NAMALWA (cell line): ENCODE data around the gene AMN1.
"Not testable (repeated sequence)": the region's sequence is repeated elsewhere in the genome, so short reads cannot be mapped to it uniquely, and the experiment has no call there.

Experiments
- DNase-seq: peaks from one replicate; pipeline ENCODE4 v3.0.0-alpha.2; 2015; ENCODE audit warnings: low spot score

The AMN1 gene

DNA sequence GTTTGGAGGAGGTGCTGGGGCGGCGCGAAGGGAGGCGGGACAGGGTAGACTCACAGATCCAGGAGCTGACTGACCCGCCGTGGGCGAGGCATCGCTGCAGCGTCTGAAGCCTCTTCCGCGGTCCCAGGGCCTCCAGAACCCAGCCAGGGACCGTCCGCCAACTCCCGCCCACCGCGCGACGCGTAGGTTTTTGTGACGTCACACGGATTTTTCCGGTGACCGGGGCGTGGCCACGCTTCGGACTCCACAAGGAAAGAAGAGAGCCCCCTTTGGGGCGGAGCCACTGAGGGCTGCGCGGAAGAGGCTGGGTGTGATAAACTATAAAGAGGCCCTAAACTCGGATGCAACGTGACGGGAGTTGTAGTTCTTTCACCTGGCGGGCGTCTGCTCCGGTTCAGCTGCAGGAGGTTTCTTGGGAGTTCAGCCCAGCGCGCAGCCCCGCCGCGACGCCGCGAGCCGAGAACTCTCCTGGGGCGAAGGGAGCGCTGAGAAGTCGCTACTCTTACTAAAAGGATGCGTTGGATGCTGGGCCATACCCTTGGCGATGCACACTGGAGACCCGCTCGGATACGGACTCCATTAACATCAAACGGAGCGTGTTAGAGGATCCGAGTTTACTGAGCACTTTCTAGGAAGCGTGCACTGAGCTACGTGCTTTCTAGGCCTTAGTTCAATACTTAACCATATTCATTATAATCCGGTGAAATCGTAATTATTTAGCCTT lies at the start of gene AMN1:
Gene AMN1, minus strand, starts transcription at position 105 of the 724 bp plus-strand sequence. Its CDS starts 13 bp downstream, at position 92.
- peak; percentile 100 for DNase-seq

DNA sequence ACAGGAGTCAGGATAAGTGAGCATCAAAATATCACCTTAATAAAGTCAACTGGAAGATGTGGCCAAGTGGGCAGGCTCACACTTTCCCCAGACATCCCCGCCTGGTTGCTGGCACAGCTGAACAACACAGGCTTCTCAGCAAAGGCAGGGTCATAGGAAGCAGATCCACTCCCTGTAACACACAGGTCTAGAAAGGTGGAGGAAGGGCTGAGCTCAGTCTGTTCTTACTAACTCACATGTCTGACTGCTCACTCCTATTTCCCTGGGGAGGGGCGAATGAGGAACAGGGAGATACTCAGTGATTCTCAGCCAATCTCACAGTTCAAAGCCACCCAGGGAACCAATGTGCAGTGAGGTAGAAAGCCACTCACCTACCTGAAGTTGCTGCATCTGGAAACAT lies 45.0 kb upstream of the AMN1 start:
- DNase-seq: no peak

DNA sequence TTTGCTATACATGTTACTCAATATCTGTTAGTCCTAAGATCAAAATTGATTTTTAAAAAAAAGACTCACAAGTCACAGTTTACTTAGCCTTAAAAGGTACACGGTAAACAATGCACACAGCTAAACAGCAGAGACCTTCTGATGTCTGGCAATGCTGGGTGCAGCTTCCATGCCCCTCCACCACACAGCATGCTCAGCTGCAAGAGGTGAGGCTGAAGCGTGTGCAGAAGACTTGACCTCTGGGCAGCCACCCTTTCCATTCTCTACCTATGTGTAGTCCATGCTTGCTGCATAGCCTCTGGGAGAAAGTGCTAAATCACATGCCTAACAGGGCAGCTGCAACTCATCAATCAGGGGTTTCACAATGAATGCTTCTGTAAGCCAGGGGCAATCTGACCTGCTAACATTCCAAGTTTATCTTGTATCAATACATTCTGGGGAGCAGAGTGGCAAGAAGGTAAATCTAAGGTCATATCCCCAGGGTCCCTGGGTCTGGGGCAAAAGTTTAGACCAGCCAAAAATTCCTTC lies 44.5 kb upstream of the AMN1 start:
- no peak for DNase-seq

DNA sequence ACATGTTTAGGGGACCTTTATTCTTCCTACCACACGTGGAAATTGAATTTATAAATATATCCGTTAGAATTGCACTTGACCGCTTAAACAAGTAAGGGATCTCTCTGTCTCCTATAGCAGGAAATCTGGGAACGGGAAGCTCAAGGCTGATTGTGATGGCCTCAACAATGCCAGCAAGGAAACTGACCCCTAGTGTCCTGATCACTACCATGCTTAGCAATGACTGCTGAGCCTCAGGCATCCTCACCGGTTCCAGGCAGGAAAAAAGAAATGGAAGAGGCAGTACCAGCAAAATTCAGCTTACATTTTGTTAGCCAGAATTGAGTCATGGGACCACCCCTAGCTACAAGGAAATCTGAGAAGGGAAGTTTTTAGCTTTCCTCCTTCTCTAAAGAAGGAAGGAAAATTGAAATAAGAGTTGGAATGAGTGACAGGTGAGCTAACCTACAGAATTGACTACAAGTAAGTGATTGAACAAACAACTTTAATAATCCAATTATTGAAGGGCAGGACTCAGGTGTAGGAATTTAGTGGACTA lies 43.9 kb upstream of the AMN1 start:
- no peak for DNase-seq

DNA sequence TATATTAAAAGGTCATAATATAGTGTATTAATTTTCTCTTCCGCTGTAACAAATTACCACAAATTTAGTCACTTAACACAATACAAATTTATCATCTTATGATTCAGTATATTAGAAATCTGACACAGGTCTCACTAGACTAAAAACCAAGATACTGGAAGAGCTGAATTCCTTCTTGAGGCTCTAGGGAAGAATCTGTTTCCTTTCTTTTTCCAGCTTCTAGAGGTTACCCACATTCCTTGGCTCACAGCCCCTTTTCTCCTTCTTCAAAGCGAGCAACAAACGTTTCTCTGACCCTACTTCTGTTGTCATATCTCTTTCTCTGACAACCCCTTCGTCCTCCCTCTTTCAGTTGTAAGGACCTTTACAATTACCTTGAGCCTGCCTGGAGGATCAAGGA lies 43.4 kb upstream of the AMN1 start:
- DNase-seq: no peak

DNA sequence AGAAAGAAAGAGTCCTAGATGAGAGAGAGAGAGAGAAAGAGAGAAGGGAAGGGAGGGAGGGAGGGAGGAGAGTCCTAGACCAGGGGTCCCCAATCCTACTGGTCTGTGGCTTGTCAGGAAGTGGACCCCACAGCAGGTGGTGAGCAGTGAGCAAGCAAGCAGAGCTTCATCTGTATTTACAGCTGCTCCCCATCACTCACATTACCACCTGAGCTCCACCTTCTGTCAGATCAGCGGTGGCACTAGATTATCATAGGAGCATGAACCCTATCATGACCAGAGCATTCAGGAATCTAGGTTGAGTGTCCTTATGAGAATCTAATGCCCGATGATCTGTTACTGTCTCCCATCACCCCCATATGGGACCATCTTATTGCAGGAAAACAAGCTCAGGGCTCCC lies 39.2 kb upstream of the AMN1 start:
- DNase-seq: peak; percentile 18

DNA sequence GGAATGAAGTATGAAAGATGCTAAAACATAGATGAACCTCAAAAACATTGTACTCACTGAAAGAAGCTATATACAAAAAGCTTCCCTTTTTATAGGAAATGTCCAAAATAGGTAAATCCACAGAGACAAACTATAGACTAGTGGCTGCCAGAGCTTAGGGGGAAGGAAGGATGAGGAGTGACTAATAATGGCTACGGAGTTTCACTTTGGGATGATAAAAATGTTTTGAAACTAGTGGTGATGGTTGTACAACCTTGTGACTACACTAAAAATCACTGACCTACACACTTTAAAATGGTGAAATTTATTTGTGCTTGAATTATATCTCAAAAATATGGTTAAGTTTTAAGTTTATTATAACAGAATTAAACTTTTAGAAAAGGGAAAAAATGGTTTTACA lies 37.1 kb upstream of the AMN1 start:
- no peak for DNase-seq

DNA sequence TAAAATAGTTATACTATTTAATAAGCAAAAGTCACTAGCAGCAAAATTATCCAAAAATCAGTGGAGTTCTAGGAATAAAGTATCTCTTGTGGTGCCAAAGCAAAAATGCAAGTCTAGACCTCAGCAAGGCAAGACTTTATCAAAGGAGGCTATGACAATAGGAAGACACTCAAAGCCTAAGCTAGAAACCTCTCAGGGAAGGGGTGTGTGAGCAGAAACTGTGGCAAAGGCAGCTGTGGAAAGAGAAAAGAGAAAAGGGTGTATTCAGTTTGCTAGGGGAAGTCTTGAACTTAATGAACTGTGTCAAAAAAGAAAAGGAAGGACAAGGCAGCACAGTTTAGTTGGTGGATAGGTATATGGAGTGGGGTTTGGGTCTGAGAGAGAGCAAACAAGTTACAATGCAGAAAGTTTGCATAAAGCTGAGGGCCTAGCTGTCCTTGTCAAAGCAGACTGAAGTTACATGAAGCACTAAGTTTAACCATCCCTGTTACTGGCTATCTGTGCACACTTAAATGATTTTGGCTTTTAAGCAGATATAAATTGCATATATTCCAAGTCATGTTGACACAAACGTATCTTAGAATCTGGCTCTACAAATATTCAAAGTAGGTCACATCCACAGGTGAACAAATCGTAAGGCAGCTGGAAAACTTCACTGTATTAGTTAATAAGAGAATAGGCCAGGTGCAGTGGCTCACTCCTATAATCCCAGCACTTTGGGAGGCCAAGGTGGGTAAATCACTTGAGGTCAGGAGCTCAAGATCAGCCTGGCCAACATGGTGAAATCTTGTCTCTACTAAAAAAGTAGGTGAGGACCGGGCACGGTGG lies 31.0 kb upstream of the AMN1 start:
- no peak for DNase-seq

DNA sequence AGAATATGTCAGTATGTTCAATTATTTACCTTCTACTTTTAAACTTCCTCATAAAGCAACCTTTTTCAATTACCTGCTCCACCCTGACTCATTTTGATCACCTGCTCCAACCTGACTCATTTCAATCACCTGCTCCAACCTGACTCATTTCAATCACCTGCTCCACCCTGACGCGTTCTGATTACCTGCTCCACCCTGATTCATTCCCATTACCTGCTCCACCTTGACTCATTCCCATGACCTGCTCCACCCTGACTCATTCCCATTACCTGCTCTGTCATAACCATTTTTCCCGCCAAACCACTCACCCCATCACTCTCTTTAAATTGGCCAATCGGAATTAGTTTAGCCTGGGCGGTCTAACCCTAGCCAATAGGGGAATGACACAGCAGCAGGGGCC lies 29.5 kb upstream of the AMN1 start:
- DNase-seq: not testable (repeated sequence)

DNA sequence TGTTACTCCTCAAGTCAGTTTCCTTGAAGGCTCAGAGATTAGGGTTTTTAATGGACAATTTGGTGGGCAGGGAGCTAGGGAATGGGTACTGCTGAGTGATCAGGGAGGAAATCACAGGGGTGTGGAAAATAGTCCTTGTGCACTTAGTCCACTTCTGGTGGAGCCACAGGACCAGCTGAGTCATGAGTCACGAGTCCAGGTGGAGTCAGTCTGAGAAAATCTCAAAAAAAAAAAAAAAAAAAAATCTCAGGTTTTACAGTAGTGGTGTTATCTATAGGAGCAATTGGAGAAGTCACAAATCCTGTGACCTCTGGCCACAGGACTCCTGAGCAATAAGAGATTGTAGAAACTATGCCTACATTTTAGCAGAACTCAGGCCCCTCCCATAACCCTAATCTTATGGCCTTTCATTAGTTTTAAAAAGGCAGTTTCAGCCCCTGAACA lies 28.2 kb upstream of the AMN1 start:
- no peak for DNase-seq

DNA sequence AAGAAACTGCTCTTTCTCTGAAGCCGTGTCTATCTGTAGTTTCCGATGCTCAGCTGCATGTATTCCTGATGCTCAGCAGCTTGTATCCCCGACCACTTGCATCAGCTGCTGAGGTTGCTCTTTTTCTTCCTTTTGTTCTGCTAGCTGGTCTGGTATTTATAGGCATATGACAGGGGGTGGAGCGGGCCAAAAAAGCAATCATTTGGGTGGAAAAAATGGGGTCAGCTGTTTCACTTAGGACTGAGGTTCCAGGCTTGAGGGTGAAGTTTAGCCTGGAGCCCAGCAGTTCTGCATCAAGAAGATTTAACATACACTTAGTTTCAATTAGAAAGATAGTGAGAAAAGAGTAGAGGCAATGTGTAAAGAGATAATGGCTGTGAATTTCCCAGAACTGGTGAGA lies 23.6 kb upstream of the AMN1 start:
- DNase-seq: no peak

DNA sequence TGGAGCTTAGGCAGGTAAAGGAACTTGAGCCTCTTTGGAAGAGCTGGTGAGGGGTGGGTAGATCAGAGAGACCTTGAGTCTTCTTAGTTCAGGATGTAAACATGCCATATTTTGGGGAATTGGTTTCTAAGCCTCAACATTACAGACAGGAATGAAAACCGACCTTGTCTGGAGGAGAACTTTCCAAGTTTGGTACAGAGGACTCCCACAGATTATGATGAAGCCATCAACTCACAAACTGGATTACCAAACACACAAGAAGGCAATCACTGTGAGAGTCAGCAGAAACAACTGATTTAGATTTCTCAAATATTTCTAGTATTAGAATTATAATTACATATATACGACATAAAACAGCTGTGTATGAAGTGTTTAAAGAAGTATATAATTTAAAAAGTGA lies 22.3 kb upstream of the AMN1 start:
- DNase-seq: no peak

DNA sequence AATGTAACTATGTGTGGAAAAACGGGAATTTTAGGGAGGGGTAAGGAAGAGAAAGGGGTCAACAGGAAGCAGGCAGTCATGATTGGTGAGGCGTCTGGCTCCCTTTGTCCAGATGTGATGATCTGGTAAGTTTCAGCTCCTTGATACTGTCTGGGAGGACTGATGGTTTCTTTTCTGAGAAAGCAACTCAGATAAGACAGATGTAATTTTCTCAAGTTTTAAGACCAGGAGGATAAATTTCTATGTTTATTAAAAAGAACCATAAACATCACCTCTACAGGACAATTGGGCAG lies 21.9 kb upstream of the AMN1 start:
- no peak for DNase-seq

DNA sequence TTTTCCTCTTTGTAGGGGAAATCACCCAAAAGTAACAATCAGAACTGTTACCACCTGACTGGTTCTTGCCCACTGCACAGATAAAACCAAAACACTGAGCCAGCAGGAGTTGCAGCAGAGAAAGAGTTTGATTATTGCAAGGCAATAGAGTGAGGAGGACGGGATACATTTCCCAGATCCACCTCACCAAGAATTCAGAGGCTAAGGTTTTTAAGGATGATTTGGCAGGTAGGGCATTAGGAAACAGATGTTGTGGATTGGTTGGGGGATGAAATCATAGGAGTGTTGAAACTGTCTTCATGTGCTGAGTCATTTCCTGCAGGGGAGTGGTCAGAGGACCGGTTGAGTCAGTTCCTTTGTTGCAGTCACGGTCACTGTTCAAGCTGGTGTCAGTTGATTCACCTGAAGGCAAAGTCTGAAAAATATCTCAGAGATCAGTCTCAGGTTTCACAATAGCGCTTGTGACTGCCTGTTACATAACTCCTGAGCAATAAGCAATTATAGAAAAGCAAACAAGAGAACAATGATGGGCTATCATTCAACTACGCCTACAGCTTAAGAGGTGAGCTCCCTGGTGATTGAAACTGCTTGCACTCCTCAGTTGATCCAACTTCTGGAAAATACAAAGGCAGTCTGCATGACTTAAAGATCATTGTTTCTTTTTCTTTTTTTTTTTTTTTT lies 20.3 kb upstream of the AMN1 start:
- peak; percentile 42 for DNase-seq

DNA sequence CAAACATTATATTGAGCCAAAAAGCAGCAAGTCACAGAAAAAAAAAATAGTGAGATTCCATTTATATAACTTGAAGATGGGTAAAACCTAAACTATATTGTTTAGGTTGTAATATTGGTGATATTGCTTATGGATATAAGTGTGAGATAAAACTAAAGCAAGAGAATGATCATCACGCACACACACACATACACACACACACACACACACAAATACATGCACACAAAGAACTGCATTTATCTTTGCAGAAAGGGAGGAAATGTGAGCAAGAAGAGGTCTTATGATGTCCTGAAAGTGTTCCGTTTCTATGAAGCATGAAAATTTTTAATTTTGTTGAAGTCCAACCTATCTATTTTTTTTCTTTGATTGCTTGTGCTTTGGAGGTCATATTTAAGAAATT lies 16.4 kb upstream of the AMN1 start:
- no peak for DNase-seq

DNA sequence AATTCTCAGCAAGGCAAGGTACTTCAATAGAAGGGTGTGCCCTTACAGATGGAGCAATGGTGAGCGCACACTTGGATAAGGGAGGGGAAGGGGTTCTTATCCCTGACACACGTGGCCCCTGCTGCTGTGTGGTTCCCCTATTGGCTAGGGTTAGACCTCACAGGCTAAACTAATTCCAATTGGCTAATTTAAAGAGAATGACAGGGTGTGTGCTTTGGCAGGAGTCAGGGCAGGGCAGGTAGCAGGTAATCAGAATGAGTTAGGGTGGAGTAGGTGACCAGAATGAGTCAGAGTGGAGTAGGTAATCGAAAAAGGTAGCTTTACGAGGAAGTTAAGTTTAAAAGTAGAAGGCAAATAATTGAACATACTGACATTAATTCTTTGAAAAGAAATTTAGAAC lies 15.5 kb upstream of the AMN1 start:
- not testable (repeated sequence) for DNase-seq

DNA sequence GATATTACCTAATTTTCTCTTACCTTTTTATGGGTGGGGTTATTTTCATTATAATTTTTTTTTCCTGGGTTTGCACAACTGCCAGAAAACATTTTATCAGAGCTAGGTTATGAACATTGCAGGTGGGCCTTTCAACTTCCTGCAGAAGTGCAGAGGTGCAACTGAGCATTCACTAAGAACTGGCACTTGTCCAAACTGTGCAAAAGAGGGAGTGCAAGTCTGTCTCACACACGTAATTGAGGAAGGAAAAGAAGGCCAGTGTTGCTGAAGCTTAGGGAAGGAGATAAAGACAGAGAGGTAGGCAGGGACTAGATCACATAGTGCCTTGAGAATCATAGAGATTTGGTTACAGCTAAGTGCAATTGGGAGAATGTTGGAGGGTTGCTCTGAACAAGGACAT lies 14.1 kb upstream of the AMN1 start:
- peak; percentile 76 for DNase-seq

DNA sequence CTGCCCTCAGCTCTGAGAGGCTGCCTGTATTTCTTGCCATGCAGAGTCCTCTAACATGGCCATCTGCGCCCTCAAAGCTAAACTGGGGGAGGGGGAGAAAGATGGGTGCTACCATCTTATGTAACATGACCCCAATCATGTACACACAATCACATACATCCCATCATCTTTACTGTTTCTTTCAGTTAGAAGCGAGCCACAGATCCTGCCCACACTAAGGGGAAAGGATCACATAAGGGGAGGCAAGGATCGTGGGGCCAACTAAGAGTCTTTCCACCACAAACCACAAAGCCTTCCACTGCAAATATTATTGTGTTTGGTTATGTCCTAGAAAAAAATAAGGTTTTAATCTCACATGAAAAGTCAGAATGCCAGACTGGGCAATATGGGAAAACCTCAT lies 11.8 kb upstream of the AMN1 start:
- DNase-seq: no peak

DNA sequence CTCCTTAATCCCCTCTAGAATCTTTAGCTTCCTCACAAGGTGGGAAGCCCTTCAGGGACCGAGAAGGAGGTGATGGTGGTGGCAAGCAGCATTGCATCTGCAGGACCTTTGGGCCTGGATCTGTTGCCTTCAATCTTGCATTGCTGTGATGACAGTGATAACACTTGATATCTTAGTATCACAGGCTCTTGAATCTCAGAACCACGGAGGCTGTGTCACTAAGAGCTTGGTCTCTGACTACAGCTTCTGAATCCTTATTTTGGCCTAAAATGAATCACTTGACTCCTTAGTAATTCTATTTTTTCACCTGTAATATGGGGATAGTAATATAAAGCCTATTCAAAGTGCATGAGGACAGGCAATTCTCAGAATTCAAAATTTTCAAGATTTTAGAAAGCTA lies 8.9 kb upstream of the AMN1 start:
- DNase-seq: no peak

DNA sequence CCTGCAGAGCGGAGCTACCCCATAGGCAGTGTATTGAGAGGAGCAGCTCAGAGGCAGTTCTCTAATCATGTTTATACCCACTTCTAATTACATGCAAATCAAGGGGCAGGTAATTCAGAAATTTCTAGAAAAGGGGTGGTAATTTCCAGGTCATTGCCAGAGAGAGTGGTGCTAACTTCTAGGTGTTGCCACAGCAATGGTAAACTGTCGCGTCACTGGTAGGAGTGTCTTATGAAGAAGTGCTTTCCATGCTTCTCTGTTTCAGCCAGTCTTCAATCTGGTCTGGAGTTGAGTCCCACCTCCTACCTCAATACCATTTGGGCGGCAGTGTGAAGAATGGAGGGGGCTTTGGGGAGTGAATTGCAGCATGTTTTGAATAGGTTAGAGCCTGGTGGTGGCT lies 8.5 kb upstream of the AMN1 start:
- DNase-seq: no peak

DNA sequence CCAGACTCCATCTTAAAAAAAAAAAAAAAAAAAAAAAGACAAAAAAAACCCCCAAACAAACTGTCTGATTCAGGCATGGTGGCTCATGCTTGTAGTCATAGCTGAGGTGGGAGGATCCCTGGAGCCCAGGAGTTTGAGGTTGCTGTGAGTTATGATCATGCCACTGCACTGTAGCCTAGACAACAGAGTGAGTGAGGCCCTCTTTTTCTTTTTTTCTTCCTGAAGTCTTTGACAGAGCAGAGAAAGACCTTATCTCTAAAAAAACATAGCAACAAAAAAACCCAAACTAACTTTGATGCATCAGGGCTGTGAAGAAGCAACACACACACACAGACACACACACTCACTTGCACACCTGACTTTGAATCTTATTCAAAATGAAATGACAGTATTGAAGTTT lies 7.7 kb upstream of the AMN1 start:
- DNase-seq: no peak

DNA sequence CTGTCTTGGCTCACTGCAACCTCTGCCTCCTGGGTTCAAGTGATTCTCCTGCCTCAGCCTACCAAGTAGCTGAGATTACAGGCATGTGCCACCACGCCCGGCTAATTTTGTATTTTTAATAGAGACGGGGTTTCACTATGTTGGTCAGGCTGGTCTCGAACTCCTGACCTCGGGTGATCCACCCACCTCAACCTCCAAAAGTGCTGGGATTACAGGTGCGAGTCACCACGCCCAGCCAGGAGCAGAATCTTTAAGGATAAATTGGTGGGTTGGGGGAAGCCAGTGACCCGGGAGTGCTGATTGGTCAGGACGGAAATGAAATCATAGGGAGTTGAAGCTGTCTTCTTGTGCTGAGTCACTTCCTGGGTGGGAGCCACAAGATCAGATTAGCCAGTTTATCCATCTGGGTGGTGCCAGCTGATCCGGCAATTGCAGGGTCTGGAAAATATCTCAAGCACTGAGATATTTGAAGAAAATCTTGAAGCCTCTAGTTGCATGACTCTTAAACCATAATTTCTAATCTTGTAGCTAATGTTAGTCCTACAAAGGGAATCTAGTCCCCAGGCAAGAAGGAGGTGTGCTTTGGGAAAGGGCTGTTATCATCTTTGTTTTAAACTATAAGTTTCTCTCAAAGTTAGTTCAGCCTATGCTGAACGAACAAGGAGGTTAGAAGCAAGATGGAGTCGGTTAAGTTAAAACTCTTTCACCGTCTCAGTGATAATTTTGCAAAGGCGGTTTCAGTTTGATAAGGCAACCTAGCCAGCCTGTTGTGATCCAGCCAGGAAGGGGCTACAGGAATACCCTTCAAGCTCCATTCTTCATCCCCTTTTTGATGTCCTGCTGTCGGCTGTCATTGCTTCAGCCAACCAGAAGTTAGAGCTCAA lies 5.0 kb upstream of the AMN1 start:
- DNase-seq: not testable (repeated sequence)
